Pancreas (tissue), 10 donors: ENCODE results near the gene KDM6A. TPM values are rescaled to one million over a fixed set of nuclear protein-coding genes. Genes with fewer than 3 reads are reported as not detected.

Source experiments
- ATAC-seq, 4 donors: fragments of 200-7000 bp; cut with Tn5 transposase; one replicate each; pipeline versions ENCODE4 v1.8.0 to v1.9.1; 2020; ENCODE audit warnings: mild to moderate bottlenecking in 4 of 4, moderate library complexity in 4 of 4
- DNase-seq, 6 donors: peaks; one replicate each; pipeline ENCODE4 v3.0.0-alpha.2; 2020
- FAIRE-seq: peaks from 2 replicates; lab custom pipeline; 2012; peaks lifted over from hg19 to GRCh38; lab: Jason Lieb, UNC
- H3K27ac ChIP-seq, 4 donors: fragments of 200-600 bp; sonication (generic); 1 replicate in 3 of 4; 2 replicates in 1 of 4; pipeline versions ENCODE4 v1.5.0 to v1.8.0; 2020
- H3K27me3 ChIP-seq, 4 donors: fragments of 200-600 bp; one replicate each; pipeline ENCODE4 v1.8.0; 2021
- H3K36me3 ChIP-seq, 3 donors: fragments of 200-600 bp; sonication (generic) in 1 of 3; one replicate each; pipeline versions ENCODE4 v1.5.0 to v1.8.0; 2020 to 2021
- H3K4me1 ChIP-seq, 3 donors: fragments of 200-600 bp; one replicate each; pipeline ENCODE4 v1.8.0; 2021
- H3K4me3 ChIP-seq, 4 donors: fragments of 200-600 bp; sonication (generic) in 2 of 4; one replicate each; pipeline versions ENCODE4 v1.5.0 to v1.8.0; 2020 to 2021
- H3K9me3 ChIP-seq, 4 donors: fragments of 200-600 bp; one replicate each; pipeline ENCODE4 v1.8.0; 2021
- CTCF ChIP-seq, 4 donors: fragments of 200-600 bp; sonication (generic) in 3 of 4; IDR thresholded peaks; one replicate each; pipeline versions ENCODE4 v1.5.0 to v1.8.0; 2021; ENCODE audit warnings: antibody characterized with exemption in 4 of 4
- WGBS, 2 donors: extraction: QIAGEN DNeasy Blood & Tissue Kit; methylation state at CpG; one replicate each; pipeline ENCODE4 v1.1.7; 2013; 5-methylcytosine and 5-hydroxymethylcytosine counted together
- intact Hi-C, 3 donors: fragments of 100-400 bp; cut with DNase I; formaldehyde crosslinking; loops; one replicate each; pipeline versions ENCODE4 v1.11.1 to v1.14.2; 2022
- polyA plus RNA-seq, 2 donors: library from polyadenylated mRNA; stranded (reverse); fragments of 200-250 nt; gene quantifications; one replicate each; pipeline ENCODE4 v1.2.3, GENCODE V29; 2013
- total RNA-seq, 6 donors: library from RNA; stranded (reverse); fragmentation: NEBNext Ultra II Directional in 4 of 6; extraction: Animal tissue kit (Norgen Biotek cat#: 25700) in 4 of 6; gene quantifications; one replicate each; pipeline versions ENCODE4 v1.2.1 to v1.2.4, GENCODE V29; 2021 to 2023
- donor health status: healthy with polysubstance abuse.
- donor health status: DM: no; HTN: no; CAD: no; lungs with moderate emphysema.
- donor health status: DM: no; HTN: no; CAD: no.
- donor health status: control.
- donor health status: control.
- donor health status: Bipolar disorder and iron deficiency.
- donor health status: DM: yes; HTN: yes; CAD: no.
- donor health status: DM: no; HTN: no; CAD: no.
- donor health status: DM: no; HTN: no; CAD: no.
- donor health status: DM: yes; HTN: yes; CAD: no.

KDM6A gene
- total and polyA plus RNA-seq, 8 donors: 5.5 to 27.5 (median 16.3) TPM

GRCh38 chrX:44953734-44954502, 80.9 kb downstream of the KDM6A start:
- TF ChIP-seq CTCF (IDR thresholded peaks at IDR 0.05): no peak
- Histone ChIP-seq H3K4me3 (no peak overlapping the region), H3K27ac (no peak overlapping the region), H3K9me3 (no peaks in the 10 kb centered on the region), H3K4me1 (peaks cover 0 to 4% (median 2%) of the 10 kb centered on the region in 3 donors), H3K27me3 (no peaks in the 10 kb centered on the region), H3K36me3 (no peaks in the 10 kb centered on the region)
- ATAC-seq: no peak
- no peak for DNase-seq
- WGBS, 2 donors: 82 to 85% methylated on average over 11 of the region's 11 CpGs
- FAIRE-seq: no peak
- intact Hi-C loops: no loop called here

GRCh38 chrX:44954562-44954961, 81.6 kb downstream of the KDM6A start:
- Histone ChIP-seq H3K27ac (no peak overlapping the region), H3K9me3 (no peaks in the 10 kb centered on the region), H3K27me3 (no peaks in the 10 kb centered on the region), H3K4me3 (no peak overlapping the region), H3K36me3 (no peaks in the 10 kb centered on the region), H3K4me1 (peaks cover 0 to 8% (median 4%) of the 10 kb centered on the region in 3 donors)
- WGBS, 2 donors: 69 to 76% methylated on average over 3 of the region's 3 CpGs
- intact Hi-C loops: no loop called here
- ATAC-seq (no peak), FAIRE-seq (no peak), DNase-seq (no peak)
- no peak for TF ChIP-seq CTCF (IDR thresholded peaks at IDR 0.05)

- no peaks in the 10 kb centered on the region for H3K9me3 ChIP-seq
- DNase-seq (no peak), FAIRE-seq (no peak), ATAC-seq (no peak)
- no peaks in the 10 kb centered on the region for H3K27me3 ChIP-seq
- H3K4me3 ChIP-seq: no peak overlapping the region
- no peaks in the 10 kb centered on the region for H3K36me3 ChIP-seq
- 100% methylated on average over 2 of the region's 2 CpGs for WGBS, 2 donors
- intact Hi-C loops: no loop called here
- TF ChIP-seq CTCF (IDR thresholded peaks at IDR 0.05): no peak
- no peak overlapping the region for H3K27ac ChIP-seq
- H3K4me1 ChIP-seq: peaks cover 0 to 19% (median 15%) of the 10 kb centered on the region in 3 donors
These were observed 84.9 kb downstream of the KDM6A start for GRCh38 chrX:44957848-44958247.

- FAIRE-seq (peak; percentile 74), DNase-seq (no peak), ATAC-seq (no peak)
- Histone ChIP-seq H3K4me3 (no peak overlapping the region), H3K27me3 (no peaks in the 10 kb centered on the region), H3K27ac (no peak overlapping the region), H3K36me3 (no peaks in the 10 kb centered on the region), H3K9me3 (no peaks in the 10 kb centered on the region), H3K4me1 (peaks cover 0 to 19% (median 15%) of the 10 kb centered on the region in 3 donors)
- intact Hi-C loops: no loop called here
- no peak for TF ChIP-seq CTCF (IDR thresholded peaks at IDR 0.05)
- WGBS, 2 donors: 69 to 81% methylated on average over 1 of the region's 1 CpG
These were observed 85.5 kb downstream of the KDM6A start for GRCh38 chrX:44958480-44958879.
